Measurements from ENCODE around the gene DCUN1D4.
"Not testable (repeated sequence)": the region's sequence is repeated elsewhere in the genome, so short reads cannot be mapped to it uniquely, and the experiment has no call there.

Gene DCUN1D4

GRCh38 chr4:51855270-51855669 lies 12.3 kb downstream of the DCUN1D4 start:
- no peak for DNase-seq (ENCODE audit: low spot score)

GRCh38 chr4:51855751-51856150 lies 12.8 kb downstream of the DCUN1D4 start:
- no peak for DNase-seq (ENCODE audit: low spot score)

GRCh38 chr4:51858605-51859202 lies 15.8 kb downstream of the DCUN1D4 start:
- no peak for DNase-seq (ENCODE audit: low spot score)

- DNase-seq (ENCODE audit: low spot score), result no peak
These were observed 16.6 kb downstream of the DCUN1D4 start for GRCh38 chr4:51859476-51860031.

GRCh38 chr4:51862199-51862598 lies 19.2 kb downstream of the DCUN1D4 start:
- no peak for DNase-seq (ENCODE audit: low spot score)

- no peak for DNase-seq (ENCODE audit: low spot score)
These were observed 19.8 kb downstream of the DCUN1D4 start for GRCh38 chr4:51862781-51863180.

- no peak for DNase-seq (ENCODE audit: low spot score)
These were observed 22.8 kb downstream of the DCUN1D4 start for GRCh38 chr4:51865717-51866116.

GRCh38 chr4:51866835-51867234 lies 23.9 kb downstream of the DCUN1D4 start:
- no peak for DNase-seq (ENCODE audit: low spot score)

GRCh38 chr4:51867689-51868448 lies 24.9 kb downstream of the DCUN1D4 start:
- no peak for DNase-seq (ENCODE audit: low spot score)

- no peak for DNase-seq (ENCODE audit: low spot score)
These were observed 25.5 kb downstream of the DCUN1D4 start for GRCh38 chr4:51868449-51868847.

GRCh38 chr4:51870441-51871188 lies 27.7 kb downstream of the DCUN1D4 start:
- DNase-seq (ENCODE audit: low spot score), result no peak

- DNase-seq (ENCODE audit: low spot score), result no peak
These were observed 29.5 kb downstream of the DCUN1D4 start for GRCh38 chr4:51872283-51872997.

- no peak for DNase-seq (ENCODE audit: low spot score)
These were observed 31.6 kb downstream of the DCUN1D4 start for GRCh38 chr4:51874551-51874950.

GRCh38 chr4:51878431-51878830 lies 35.5 kb downstream of the DCUN1D4 start:
- DNase-seq (ENCODE audit: low spot score), result no peak

GRCh38 chr4:51880016-51880915 lies 37.3 kb downstream of the DCUN1D4 start:
- DNase-seq (ENCODE audit: low spot score), result no peak

- DNase-seq (ENCODE audit: low spot score), result no peak
These were observed 41.1 kb downstream of the DCUN1D4 start for GRCh38 chr4:51884055-51884454.

- no peak for DNase-seq (ENCODE audit: low spot score)
These were observed 41.7 kb downstream of the DCUN1D4 start for GRCh38 chr4:51884606-51885005.

- DNase-seq (ENCODE audit: low spot score), result peak; percentile 20
These were observed 42.4 kb downstream of the DCUN1D4 start for GRCh38 chr4:51885363-51885762.

- no peak for DNase-seq (ENCODE audit: low spot score)
These were observed 47.8 kb downstream of the DCUN1D4 start for GRCh38 chr4:51890760-51891159.

GRCh38 chr4:51893402-51893801 lies 50.4 kb downstream of the DCUN1D4 start:
- DNase-seq (ENCODE audit: low spot score), result not testable (repeated sequence)

- no peak for DNase-seq (ENCODE audit: low spot score)
These were observed 51.2 kb downstream of the DCUN1D4 start for GRCh38 chr4:51894059-51894645.
